ENCODE measurements around the gene SNX21. TPM values are rescaled to one million over a fixed set of nuclear protein-coding genes. Genes with fewer than 3 reads are reported as not detected.

The SNX21 gene
- polyA plus RNA-seq, 12 donors: 14.4 to 30.9 (median 22.4) TPM; not detected in 1

DNA sequence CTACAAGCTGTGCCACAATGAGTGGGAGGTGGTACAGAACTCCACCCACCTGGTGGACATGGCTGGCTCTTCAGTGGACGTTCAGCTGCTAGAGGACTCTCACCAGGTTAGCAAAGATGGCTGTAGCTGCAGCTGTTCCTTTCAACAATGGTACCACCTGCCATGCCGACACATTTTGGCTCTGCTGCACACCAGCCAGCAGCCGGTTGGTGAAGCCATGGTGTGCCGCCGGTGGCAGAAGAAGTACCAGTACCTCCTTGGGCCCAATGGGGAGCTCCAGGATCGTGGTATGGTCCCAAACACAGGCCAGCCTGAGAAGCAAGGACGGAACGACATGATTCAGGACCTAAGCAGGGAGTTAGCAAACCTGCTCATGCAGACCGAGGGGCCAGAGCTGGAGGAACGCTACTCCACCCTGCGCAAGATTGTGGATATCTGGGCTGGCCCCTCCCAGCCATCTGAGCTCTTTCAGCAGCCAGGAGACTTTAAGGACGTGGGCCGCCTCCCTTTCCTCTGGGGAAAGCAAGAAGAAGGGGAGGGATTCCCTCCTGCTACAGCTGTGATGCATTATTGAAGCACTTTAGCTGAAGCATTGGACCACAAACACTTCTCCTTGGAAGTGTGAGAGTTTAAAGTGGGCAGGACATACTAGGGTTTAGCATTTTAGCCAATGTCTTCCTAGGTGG lies 44.6 kb downstream of the SNX21 start:
- DNase-seq: peak; percentile 31

- peak; percentile 100 for DNase-seq
These were observed 47.6 kb downstream of the SNX21 start, which contains the start of gene ZSWIM1 for GRCh38 chr20:45880988-45881788. Gene ZSWIM1 (plus strand): TSS chr20:45881227. CDS start chr20:45882593, 1,366 bp downstream.

DNA sequence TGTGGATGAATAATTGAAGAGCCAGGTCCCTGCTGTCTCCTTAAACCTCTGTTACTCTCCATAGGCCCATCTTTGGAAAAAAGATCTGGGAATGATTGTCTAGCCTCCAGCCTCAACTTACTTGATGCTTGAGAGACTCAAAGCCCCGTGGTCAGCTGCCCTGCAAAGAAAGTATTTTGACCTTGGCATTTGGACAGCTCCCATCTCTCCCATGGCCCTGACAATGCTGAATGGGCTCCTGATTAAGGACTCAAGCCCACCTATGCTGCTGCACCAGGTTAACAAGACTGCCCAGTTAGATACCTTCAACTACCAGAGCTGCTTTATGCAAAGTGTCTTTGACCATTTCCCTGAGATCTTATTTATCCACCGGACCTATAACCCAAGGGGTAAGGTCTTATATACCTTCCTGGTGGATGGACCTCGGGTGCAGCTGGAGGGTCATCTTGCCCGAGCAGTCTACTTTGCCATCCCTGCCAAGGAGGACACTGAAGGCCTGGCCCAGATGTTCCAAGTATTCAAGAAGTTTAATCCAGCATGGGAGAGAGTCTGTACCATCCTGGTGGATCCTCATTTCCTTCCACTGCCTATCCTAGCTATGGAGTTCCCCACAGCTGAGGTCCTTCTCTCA lies 49.0 kb downstream of the SNX21 start:
- no peak for DNase-seq

GRCh38 chr20:45883100-45883469 lies 49.5 kb downstream of the SNX21 start:
- no peak for DNase-seq

DNA sequence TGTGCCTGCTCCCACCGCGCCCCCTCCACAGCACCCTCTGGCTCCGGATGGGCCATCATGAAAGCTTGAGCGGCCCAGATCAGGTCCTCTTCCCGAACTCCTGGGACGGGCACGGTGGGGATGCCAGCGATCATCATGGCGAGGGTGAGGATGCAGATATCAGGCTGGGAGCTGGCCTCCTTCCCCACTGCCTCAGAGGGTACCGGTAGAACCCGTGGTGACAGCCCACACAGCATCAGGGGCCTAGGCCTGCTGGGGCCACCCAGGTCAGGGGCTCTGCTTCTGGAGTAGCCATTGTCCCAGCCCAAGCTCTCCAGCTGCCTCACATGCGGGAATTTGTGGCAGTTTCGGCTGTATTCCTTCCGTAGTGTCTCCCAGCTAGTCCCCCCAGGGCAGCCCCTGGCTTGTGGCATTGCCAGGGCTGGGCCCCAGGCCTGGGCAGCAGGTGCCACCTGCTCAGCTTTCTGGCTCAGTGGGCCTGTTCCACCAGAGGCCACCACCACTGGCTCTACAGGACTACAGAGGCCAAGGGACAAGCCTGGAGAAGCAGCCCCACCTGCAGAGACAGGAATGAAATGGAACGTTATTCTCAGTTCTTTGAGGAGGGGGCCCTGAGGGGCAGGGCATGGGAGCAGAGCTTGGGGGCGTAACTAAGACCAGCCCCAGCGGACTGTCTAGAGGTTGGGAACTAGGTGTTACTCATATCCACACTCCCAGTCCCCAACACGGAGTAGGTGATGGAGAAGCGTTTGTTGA lies 53.2 kb downstream of the SNX21 start:
- no peak for DNase-seq

DNA sequence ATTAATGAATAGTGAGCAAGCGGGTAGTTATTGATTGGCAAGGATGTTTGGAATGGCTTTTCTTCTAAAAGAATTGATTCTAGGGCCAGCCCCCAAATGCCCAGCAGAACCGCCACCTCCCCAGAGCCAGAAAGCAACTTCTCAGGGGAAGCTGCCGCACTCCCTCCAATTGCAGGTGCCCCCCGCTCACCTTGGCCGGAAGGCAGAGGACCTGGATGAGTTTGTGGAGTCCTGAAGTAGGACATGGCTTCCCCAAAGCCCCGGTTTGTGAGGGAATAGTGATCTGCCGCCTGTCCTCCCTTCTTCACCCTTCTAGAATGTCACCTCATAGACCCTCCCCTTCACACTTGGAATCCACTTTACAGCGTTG lies 53.7 kb downstream of the SNX21 start, which contains the start of gene SPATA25:
Gene SPATA25 (minus strand): TSS at position 277 of the 370 bp plus-strand sequence. CDS start 32 bp downstream, at position 245.
- DNase-seq: no peak

DNA sequence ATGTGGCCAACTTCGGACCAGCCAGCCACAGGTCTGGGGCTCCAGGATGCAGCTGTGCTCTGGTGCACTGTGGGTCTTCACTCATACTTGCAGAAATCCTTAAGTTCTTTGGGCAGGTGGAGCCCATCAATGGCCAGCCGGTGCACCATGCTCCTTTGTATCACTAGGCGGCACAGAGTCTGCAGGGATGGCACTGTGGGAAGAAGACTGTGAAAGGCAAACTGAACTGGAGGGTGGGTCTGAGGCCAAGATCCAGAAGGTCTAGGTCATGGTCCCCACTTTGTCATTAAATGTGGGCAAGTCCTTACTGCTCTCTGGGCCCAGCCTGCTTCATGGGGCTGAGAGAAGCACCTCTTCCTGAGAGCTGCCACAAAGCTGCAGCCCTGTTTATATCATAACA lies 55.1 kb downstream of the SNX21 start:
- DNase-seq: no peak

- DNase-seq: peak; percentile 86
These were observed 56.7 kb downstream of the SNX21 start for GRCh38 chr20:45890077-45890984.

GRCh38 chr20:45890985-45891983 lies 57.7 kb downstream of the SNX21 start, which contains the start of the genes CTSA and NEURL2:
Gene CTSA (plus strand): TSS chr20:45891335. CDS start chr20:45891569, 234 bp downstream.
Gene NEURL2 (minus strand): TSS chr20:45891208. CDS start chr20:45890991, 217 bp downstream.
- DNase-seq: peak; percentile 94

- DNase-seq: no peak
These were observed 58.6 kb downstream of the SNX21 start for GRCh38 chr20:45892049-45892825.

Other genes with a start within 250 kb of the SNX21 start
- not detected for gene WFDC10A, start 204.1 kb upstream of the SNX21 start, polyA plus RNA-seq (ENCODE audit: insufficient read length in 12 of 12)
- gene WFDC9, start 202.5 kb upstream of the SNX21 start, polyA plus RNA-seq (ENCODE audit: insufficient read length in 12 of 12): not detected
- gene WFDC11, start 163.6 kb upstream of the SNX21 start, polyA plus RNA-seq (ENCODE audit: insufficient read length in 12 of 12): not detected
- gene WFDC13, start 131.8 kb upstream of the SNX21 start, polyA plus RNA-seq (ENCODE audit: insufficient read length in 12 of 12): under 1 TPM in 1 of 12 donors, not detected in 11; 0.13 TPM
- not detected for gene WFDC10B, start 128.8 kb upstream of the SNX21 start, polyA plus RNA-seq (ENCODE audit: insufficient read length in 12 of 12)
- gene SPINT4, start 111.5 kb upstream of the SNX21 start, polyA plus RNA-seq (ENCODE audit: insufficient read length in 12 of 12): not detected
- gene WFDC3, start 41.9 kb upstream of the SNX21 start, polyA plus RNA-seq (ENCODE audit: insufficient read length in 12 of 12): 1 to 10 TPM in 3 of 12 donors, under 1 TPM in 6, not detected in 3; 0.18 to 1.8 (median 0.74) TPM
- 10 to 100 TPM in 11 of 12 donors, not detected in 1; 33.2 to 55.0 (median 45.1) TPM for gene DNTTIP1, start 41.8 kb upstream of the SNX21 start, polyA plus RNA-seq (ENCODE audit: insufficient read length in 12 of 12)
- gene UBE2C, start 21.2 kb upstream of the SNX21 start, polyA plus RNA-seq (ENCODE audit: insufficient read length in 12 of 12): 10 to 100 TPM in 11 of 12 donors, not detected in 1; 19.8 to 66.7 (median 30.8) TPM
- gene TNNC2, start 6.5 kb upstream of the SNX21 start, polyA plus RNA-seq (ENCODE audit: insufficient read length in 12 of 12): 1,000 to 10,000 TPM; 1,517 to 8,366 (median 5,425) TPM
- gene ACOT8, start 23.6 kb downstream of the SNX21 start, polyA plus RNA-seq (ENCODE audit: insufficient read length in 12 of 12): 10 to 100 TPM in 11 of 12 donors, not detected in 1; 14.1 to 28.6 (median 22.1) TPM
- 1 to 10 TPM in 10 of 12 donors, not detected in 2; 3.0 to 4.1 (median 3.5) TPM for gene ZSWIM3, start 23.8 kb downstream of the SNX21 start, polyA plus RNA-seq (ENCODE audit: insufficient read length in 12 of 12)
- 10 to 100 TPM in 6 of 12 donors, 1 to 10 TPM in 5, not detected in 1; 5.0 to 14.3 (median 10.2) TPM for gene ZSWIM1, start 47.4 kb downstream of the SNX21 start, polyA plus RNA-seq (ENCODE audit: insufficient read length in 12 of 12)
- 10 to 100 TPM in 1 of 12 donors, 1 to 10 TPM in 10, not detected in 1; 2.9 to 17.1 (median 6.7) TPM for gene SPATA25, start 53.8 kb downstream of the SNX21 start, polyA plus RNA-seq (ENCODE audit: insufficient read length in 12 of 12)
- 10 to 100 TPM in 9 of 12 donors, 1 to 10 TPM in 2, not detected in 1; 8.2 to 20.2 (median 11.3) TPM for gene NEURL2, start 57.4 kb downstream of the SNX21 start, polyA plus RNA-seq (ENCODE audit: insufficient read length in 12 of 12)
- 100 to 1,000 TPM in 1 of 12 donors, 10 to 100 TPM in 10, not detected in 1; 54.5 to 110 (median 60.1) TPM for gene CTSA, start 57.5 kb downstream of the SNX21 start, polyA plus RNA-seq (ENCODE audit: insufficient read length in 12 of 12)
- gene PLTP, start 78.4 kb downstream of the SNX21 start, polyA plus RNA-seq (ENCODE audit: insufficient read length in 12 of 12): 10 to 100 TPM in 11 of 12 donors, not detected in 1; 13.1 to 54.0 (median 21.1) TPM
- gene PCIF1, start 100.9 kb downstream of the SNX21 start, polyA plus RNA-seq (ENCODE audit: insufficient read length in 12 of 12): 10 to 100 TPM in 11 of 12 donors, not detected in 1; 20.6 to 40.3 (median 22.7) TPM
- gene ZNF335, start 138.4 kb downstream of the SNX21 start, polyA plus RNA-seq (ENCODE audit: insufficient read length in 12 of 12): 10 to 100 TPM in 5 of 12 donors, 1 to 10 TPM in 6, not detected in 1; 6.4 to 16.5 (median 9.4) TPM
- gene MMP9, start 175.1 kb downstream of the SNX21 start, polyA plus RNA-seq (ENCODE audit: insufficient read length in 12 of 12): 10 to 100 TPM in 1 of 12 donors, 1 to 10 TPM in 3, under 1 TPM in 7, not detected in 1; 0.09 to 23.8 (median 0.29) TPM
- 1 to 10 TPM in 5 of 12 donors, under 1 TPM in 5, not detected in 2; 0.67 to 3.3 (median 1.1) TPM for gene SLC12A5, start 195.4 kb downstream of the SNX21 start, polyA plus RNA-seq (ENCODE audit: insufficient read length in 12 of 12)

All from muscle of arm (tissue), 12 donors.